SK-N-SH treated with all-trans-retinoic acid at 6 μM for 48 hours (cell line): ENCODE data around the gene ARHGAP44.

Experiments used
- OSR1 ChIP-seq: fragments of 250-450 bp; sonication (Bioruptor Pico); IDR thresholded peaks from 2 replicates; pipeline ENCODE4 v1.8.0; 2022; ENCODE audit warnings: moderate library complexity, mild to moderate bottlenecking, inconsistent platforms
- ZFP3 ChIP-seq: fragments of 250-450 bp; sonication (Bioruptor Pico); IDR thresholded peaks from 2 replicates; pipeline ENCODE4 v1.5.0; 2020; ENCODE audit warnings: mild to moderate bottlenecking, moderate library complexity
- TF ChIP-seq, protein P1 (sequence below): fragments of 250-450 bp; sonication (Bioruptor Pico); IDR thresholded peaks from 2 replicates; pipeline ENCODE4 v1.8.0; 2020; ENCODE audit warnings: mild to moderate bottlenecking, moderate library complexity, borderline replicate concordance

GRCh38 chr17:12765548-12765947, 23.8 kb upstream of the ARHGAP44 start:
- TF ChIP-seq OSR1 (CRISPR knock-in tag) (no peak), ZFP3 (CRISPR knock-in tag) (no peak)
- TF ChIP-seq, protein P1, sequence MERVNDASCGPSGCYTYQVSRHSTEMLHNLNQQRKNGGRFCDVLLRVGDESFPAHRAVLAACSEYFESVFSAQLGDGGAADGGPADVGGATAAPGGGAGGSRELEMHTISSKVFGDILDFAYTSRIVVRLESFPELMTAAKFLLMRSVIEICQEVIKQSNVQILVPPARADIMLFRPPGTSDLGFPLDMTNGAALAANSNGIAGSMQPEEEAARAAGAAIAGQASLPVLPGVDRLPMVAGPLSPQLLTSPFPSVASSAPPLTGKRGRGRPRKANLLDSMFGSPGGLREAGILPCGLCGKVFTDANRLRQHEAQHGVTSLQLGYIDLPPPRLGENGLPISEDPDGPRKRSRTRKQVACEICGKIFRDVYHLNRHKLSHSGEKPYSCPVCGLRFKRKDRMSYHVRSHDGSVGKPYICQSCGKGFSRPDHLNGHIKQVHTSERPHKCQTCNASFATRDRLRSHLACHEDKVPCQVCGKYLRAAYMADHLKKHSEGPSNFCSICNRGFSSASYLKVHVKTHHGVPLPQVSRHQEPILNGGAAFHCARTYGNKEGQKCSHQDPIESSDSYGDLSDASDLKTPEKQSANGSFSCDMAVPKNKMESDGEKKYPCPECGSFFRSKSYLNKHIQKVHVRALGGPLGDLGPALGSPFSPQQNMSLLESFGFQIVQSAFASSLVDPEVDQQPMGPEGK: no peak
